ENCODE results near the gene PCBP4. TPM values are rescaled to one million over a fixed set of nuclear protein-coding genes. Genes with fewer than 3 reads are reported as not detected.
A peak's percentile ranks its signal among the peaks of the same experiment; 100 is the strongest.

Gene PCBP4
- total RNA-seq, 4 donors from 2014 or later, result 39.7 to 261 (median 159) TPM

DNA sequence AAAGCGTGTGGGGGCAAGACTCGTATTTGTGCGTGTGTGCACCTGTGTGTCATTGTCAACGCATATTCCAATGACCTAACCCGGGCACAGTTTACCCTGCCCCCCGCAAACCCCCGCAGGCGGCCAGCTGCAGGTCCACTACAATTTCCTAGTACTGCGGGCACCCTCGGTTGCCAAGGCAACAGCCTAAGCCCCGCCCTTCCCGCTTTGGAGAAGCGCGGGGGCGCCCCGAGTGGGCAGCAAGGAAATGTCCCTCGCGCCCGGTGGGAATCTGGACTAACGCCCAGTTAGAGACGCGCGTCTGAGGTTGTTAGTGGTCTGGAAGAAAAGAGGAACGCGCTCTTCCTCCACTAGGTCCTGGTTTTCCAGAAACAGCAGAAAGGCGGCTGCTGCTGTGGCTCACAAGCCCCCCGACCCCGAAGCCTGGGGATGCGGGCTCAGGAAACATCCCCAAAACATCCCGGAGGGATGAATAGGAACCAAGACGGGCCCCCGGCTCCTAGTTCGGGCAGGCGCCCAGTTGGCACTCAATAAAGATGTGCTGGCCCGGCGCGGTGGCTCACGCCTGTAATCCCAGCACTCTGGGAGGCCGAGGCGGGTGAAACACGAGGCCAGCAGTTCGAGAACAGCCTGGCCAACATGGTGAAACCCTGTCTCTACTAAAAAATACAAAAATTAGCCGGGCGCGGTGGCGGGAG lies 8.7 kb upstream of the PCBP4 start:
- DNase-seq, result peak; percentile 78 to 84

DNA sequence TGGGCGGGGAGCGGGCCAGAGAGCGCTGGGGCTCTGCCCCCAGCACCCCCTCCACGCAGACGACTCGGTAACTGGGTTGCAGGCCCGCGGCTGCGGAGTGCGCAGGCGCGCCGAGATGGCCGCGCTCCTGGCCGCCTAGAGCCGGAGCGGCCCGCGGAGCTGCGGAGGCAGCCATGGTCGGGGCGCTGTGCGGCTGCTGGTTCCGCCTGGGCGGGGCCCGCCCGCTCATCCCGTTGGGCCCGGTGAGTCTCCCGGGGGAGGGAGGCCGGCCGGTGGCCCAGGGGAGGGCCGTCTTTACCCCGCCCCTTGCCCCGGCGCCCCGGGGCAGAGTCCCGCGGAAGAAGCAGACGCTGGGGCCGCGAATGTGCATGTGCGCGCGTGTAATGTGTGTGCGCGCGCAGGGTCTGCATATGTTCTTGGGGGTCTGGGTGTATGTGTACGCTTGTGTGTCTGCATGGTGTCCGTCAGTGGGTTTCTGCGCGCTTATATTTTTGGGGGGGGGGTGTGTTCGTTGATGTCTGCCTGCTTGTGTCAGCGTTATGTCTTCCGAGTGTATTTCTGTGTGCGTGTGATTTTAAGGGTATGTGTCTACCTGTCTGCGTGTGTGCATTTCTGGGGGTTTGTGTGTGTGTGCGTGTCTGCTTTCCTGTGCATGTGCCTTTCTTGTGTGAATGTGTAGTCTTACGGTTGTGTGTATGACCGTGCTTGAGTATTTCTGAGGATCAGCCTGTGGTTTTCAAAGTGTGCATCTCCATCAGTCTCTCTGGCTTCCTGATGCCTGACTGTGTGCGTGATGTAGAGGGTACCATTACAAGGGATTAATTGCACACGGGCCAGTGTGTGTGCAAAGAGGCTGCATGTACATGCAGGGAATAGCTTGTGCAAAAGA lies 8.0 kb upstream of the PCBP4 start, which contains the start of gene ABHD14A:
Gene ABHD14A, plus strand, starts transcription at position 102 of the 889 bp plus-strand sequence. Its CDS starts 72 bp downstream, at position 174.
- Histone ChIP-seq H3K4me1 (peaks cover 0 to 8% of the 10 kb centered on the region in 2 donors), H3K4me3 (peak within 1 kb of the TSS; percentile 58 to 96), H3K9me3 (no peaks in the 10 kb centered on the region), H3K27me3 (no peaks in the 10 kb centered on the region), H3K36me3 (no peaks in the 10 kb centered on the region), H3K27ac (peak within 1 kb of the TSS; percentile 91 to 97)
- peak; percentile 72 to 83 for DNase-seq
- TF ChIP-seq POLR2A (IDR thresholded peaks at IDR 0.05), result peak; percentile 39 to 76
- TF ChIP-seq, protein P1, sequence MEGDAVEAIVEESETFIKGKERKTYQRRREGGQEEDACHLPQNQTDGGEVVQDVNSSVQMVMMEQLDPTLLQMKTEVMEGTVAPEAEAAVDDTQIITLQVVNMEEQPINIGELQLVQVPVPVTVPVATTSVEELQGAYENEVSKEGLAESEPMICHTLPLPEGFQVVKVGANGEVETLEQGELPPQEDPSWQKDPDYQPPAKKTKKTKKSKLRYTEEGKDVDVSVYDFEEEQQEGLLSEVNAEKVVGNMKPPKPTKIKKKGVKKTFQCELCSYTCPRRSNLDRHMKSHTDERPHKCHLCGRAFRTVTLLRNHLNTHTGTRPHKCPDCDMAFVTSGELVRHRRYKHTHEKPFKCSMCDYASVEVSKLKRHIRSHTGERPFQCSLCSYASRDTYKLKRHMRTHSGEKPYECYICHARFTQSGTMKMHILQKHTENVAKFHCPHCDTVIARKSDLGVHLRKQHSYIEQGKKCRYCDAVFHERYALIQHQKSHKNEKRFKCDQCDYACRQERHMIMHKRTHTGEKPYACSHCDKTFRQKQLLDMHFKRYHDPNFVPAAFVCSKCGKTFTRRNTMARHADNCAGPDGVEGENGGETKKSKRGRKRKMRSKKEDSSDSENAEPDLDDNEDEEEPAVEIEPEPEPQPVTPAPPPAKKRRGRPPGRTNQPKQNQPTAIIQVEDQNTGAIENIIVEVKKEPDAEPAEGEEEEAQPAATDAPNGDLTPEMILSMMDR (IDR thresholded peaks at IDR 0.05), result peak in 1 of 4 experiments; percentile 17
- intact Hi-C loops (cut with DNase I; ENCODE audit: low total_unique reads), result no loop called here

More for the DNA sequence above, 8.7 kb upstream of the PCBP4 start:
- H3K4me1 ChIP-seq, result peaks cover 0 to 8% of the 10 kb centered on the region in 2 donors
- intact Hi-C loops (cut with DNase I; ENCODE audit: low total_unique reads), result no loop called here
- peak overlapping the region; percentile 58 to 96 for H3K4me3 ChIP-seq
- H3K9me3 ChIP-seq, result no peaks in the 10 kb centered on the region
- H3K27me3 ChIP-seq, result no peaks in the 10 kb centered on the region
- H3K27ac ChIP-seq, result peak overlapping the region; percentile 91 to 97
- H3K36me3 ChIP-seq, result no peaks in the 10 kb centered on the region
- TF ChIP-seq POLR2A (IDR thresholded peaks at IDR 0.05), result no peak
- TF ChIP-seq, protein P1 (IDR thresholded peaks at IDR 0.05), result no peak

DNA sequence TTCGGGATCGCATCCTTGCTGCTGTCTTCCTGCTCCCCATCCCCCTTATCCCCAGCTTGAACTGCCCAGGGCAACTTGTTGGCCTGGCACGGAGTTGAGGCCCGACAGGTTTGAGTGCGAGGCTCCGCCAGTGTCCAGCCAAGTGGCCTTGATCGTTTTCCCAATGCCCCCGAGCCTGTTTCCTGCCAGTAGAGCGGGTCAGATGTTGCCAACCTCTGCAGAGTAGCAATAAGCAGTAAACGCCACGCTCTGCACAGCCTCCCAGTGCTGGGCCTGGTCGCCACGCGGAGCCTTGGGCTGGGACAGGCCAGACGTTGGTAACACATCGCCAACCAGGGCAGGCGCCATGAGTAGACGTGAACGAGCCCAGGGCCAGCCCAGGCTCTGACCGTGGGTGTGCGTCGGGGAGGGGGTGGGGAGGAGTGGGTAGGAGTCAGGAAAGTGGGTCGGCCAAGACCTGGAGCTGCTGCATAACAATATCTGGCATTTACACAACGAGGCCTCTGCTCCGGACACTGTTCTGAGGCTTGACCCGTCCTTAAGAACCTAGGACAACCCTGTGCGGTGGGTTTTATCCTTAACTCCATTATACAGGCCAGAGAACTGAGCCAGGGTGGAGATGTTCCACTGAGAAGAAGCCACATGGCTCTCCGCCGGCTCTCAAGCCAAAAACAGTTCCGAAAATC lies 7.2 kb upstream of the PCBP4 start:
- Histone ChIP-seq H3K36me3 (no peaks in the 10 kb centered on the region), H3K4me3 (peak overlapping the region; percentile 58 to 96), H3K9me3 (no peaks in the 10 kb centered on the region), H3K4me1 (peaks cover 0 to 8% of the 10 kb centered on the region in 2 donors), H3K27ac (peak overlapping the region; percentile 91 to 97), H3K27me3 (no peaks in the 10 kb centered on the region)
- DNase-seq, result peak; percentile 49 to 53
- no peak for TF ChIP-seq POLR2A (IDR thresholded peaks at IDR 0.05)
- TF ChIP-seq, protein P1 (IDR thresholded peaks at IDR 0.05), result peak in 1 of 4 experiments; percentile 29
- intact Hi-C loops (cut with DNase I; ENCODE audit: low total_unique reads), result no loop called here

DNA sequence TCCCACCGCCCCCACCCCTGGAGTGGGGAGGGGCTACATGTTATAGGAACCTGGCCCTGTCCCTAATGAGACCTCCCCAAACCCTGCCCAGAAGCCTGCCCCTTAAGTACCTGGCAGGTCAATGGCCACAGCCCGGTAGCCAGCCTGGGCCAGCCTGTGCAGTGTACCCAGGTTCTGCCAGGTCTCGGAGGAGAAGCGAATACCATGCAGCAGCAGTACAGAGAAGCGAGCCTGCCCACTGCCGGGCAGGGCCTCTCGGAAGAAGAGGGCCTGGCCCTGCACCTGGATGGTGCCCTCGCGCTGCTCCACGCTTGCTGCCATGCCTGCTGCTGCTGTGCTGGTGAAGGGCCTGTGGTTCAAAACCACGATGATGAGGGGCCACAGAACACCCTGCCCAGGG lies 4.1 kb upstream of the PCBP4 start:
- H3K4me3 ChIP-seq, result no peak overlapping the region
- H3K27ac ChIP-seq, result no peak overlapping the region
- H3K9me3 ChIP-seq, result no peaks in the 10 kb centered on the region
- no peaks in the 10 kb centered on the region for H3K27me3 ChIP-seq
- intact Hi-C loops (cut with DNase I; ENCODE audit: low total_unique reads), result no loop called here
- no peak for DNase-seq
- H3K36me3 ChIP-seq, result no peaks in the 10 kb centered on the region
- TF ChIP-seq, protein P1 (IDR thresholded peaks at IDR 0.05), result no peak
- no peak for TF ChIP-seq POLR2A (IDR thresholded peaks at IDR 0.05)
- H3K4me1 ChIP-seq, result peaks cover 0 to 17% of the 10 kb centered on the region in 2 donors
